Astrocyte of the spinal cord (primary cell): ENCODE data around the gene IQGAP3.

ENCODE experiments used
- DNase-seq: peaks from one replicate; pipeline ENCODE4 v3.0.0; 2011; ENCODE audit warnings: low read depth, low spot score
- H3K4me3 ChIP-seq: 2 replicates; pipeline ENCODE4 v1.5.1; 2011; ENCODE audit warnings: low read depth, mild to moderate bottlenecking, low read length, moderate library complexity
- in situ Hi-C: cut with HindIII; loops from 2 replicates; pipeline ENCODE4 v1.10.0; 2017; ENCODE audit warnings: low sequenced_read_pairs
- TF ChIP-seq, protein P1 (sequence below): IDR thresholded peaks from 2 replicates; pipeline ENCODE4 v1.5.1; 2012; ENCODE audit warnings: low read depth, mild to moderate bottlenecking, low read length, inconsistent platforms

IQGAP3 gene

GRCh38 chr1:156486421-156487344 is 85.7 kb downstream of the IQGAP3 start:
- no peak overlapping the region for H3K4me3 ChIP-seq
- DNase-seq = no peak
- TF ChIP-seq, protein P1, sequence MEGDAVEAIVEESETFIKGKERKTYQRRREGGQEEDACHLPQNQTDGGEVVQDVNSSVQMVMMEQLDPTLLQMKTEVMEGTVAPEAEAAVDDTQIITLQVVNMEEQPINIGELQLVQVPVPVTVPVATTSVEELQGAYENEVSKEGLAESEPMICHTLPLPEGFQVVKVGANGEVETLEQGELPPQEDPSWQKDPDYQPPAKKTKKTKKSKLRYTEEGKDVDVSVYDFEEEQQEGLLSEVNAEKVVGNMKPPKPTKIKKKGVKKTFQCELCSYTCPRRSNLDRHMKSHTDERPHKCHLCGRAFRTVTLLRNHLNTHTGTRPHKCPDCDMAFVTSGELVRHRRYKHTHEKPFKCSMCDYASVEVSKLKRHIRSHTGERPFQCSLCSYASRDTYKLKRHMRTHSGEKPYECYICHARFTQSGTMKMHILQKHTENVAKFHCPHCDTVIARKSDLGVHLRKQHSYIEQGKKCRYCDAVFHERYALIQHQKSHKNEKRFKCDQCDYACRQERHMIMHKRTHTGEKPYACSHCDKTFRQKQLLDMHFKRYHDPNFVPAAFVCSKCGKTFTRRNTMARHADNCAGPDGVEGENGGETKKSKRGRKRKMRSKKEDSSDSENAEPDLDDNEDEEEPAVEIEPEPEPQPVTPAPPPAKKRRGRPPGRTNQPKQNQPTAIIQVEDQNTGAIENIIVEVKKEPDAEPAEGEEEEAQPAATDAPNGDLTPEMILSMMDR = no peak
- in situ Hi-C loops = no loop called here

DNA sequence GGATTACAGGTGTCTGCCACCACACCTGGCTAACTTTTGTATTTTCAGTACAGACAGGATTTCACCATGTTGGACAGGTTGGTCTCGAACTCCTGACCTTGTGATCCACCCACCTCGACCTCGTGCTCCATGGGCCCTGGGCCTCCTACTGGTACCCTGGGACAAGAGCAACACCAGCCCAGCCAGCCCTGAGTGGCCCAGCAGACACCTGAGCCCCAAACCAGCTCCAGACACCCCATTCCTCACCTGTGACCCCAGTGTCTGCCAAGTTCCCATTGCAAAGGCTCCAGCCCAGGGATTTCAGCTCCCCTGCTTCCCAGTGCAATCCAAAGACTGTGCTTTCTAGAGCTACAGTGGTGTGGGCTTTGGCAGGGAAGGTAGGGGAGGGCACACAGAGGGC is 86.4 kb downstream of the IQGAP3 start:
- in situ Hi-C loops = no loop called here
- DNase-seq = no peak

DNA sequence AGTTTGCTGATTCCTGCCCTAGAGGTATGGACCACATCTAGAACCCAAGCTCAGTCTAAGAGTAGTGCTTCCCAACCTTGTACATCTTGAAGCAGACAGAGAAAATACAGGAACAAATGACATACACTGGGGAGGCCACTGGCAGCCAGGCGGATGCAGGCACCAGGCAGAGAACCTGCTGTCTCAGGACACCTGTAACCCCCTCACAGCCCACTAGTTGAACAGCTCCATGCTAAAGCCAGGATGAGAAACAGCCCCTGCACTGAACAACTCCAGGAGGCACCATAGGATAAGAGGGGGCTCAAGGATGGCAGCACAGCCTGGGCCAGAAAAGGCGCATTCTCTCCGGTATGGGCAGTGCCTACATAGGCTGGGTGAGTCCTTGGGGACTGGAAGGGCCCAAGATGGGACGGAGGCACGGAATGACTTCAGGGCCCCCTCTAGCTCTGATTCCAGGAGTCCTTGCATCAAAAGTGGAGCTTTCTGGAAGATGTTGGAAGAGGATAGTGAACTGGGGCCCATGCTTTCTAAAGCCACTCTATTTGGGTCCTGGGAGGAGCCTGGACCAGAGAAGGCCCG is 87.8 kb downstream of the IQGAP3 start:
- in situ Hi-C loops = no loop called here
- no peak for DNase-seq
- H3K4me3 ChIP-seq = no peak overlapping the region
- TF ChIP-seq, protein P1 = no peak

More for the DNA sequence above, 86.4 kb downstream of the IQGAP3 start:
- H3K4me3 ChIP-seq = no peak overlapping the region
- TF ChIP-seq, protein P1 = no peak

DNA sequence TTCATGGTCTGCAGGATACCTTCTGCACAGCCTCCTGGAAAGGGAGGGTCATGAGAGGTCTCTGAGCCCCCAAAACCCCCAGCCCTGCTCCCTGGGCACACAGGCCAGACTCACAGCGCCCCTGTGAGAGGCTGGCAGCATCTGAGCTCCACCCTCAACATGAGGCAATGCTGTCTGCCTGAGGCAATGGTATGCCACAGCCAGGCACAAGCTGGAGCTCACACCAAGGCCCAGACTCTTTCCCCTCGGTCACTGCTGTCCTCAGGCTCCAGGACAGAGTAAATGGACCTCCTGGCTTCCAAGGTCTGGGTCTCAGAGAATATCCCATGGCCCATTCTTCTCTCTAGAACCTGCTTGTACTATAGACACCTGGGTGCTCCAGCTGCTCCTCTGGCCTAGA is 89.0 kb downstream of the IQGAP3 start:
- DNase-seq = no peak
- in situ Hi-C loops = no loop called here
- no peak overlapping the region for H3K4me3 ChIP-seq
- TF ChIP-seq, protein P1 = no peak

- TF ChIP-seq, protein P1 = no peak
- in situ Hi-C loops = no loop called here
- no peak overlapping the region for H3K4me3 ChIP-seq
- no peak for DNase-seq
Measured at GRCh38 chr1:156482276-156482675, 90.1 kb downstream of the IQGAP3 start.

DNA sequence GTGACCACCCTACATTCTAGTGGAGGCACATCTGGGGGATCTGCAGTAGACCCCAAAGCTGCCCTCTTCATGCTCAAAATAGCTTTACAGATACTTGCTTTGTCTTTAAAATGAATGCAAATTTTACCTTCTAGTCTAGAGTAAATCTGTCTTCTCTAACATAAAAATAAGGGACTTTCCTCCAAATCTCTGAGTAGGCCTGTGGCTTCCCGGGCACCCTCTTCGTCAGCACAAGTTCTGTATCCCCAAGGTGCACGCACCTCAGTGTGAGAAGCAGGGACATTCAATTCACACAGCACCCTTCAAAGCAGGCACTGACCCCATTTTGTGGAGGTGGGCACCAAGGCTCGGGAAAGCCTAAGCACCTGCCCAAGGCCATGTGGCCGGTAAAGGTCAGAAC is 90.8 kb downstream of the IQGAP3 start:
- in situ Hi-C loops = no loop called here
- TF ChIP-seq, protein P1 = no peak
- no peak for DNase-seq
- no peak overlapping the region for H3K4me3 ChIP-seq
